ENCODE results near the gene NFE2L2. TPM values are rescaled to one million over a fixed set of nuclear protein-coding genes. Genes with fewer than 3 reads are reported as not detected.

NFE2L2 gene
- total and polyA plus RNA-seq, 9 of the 15 experiments (the other 6 are each of a cell fraction or from before 2014, with no cell fraction given) = 29.3 to 120 (median 59.3) TPM

DNA sequence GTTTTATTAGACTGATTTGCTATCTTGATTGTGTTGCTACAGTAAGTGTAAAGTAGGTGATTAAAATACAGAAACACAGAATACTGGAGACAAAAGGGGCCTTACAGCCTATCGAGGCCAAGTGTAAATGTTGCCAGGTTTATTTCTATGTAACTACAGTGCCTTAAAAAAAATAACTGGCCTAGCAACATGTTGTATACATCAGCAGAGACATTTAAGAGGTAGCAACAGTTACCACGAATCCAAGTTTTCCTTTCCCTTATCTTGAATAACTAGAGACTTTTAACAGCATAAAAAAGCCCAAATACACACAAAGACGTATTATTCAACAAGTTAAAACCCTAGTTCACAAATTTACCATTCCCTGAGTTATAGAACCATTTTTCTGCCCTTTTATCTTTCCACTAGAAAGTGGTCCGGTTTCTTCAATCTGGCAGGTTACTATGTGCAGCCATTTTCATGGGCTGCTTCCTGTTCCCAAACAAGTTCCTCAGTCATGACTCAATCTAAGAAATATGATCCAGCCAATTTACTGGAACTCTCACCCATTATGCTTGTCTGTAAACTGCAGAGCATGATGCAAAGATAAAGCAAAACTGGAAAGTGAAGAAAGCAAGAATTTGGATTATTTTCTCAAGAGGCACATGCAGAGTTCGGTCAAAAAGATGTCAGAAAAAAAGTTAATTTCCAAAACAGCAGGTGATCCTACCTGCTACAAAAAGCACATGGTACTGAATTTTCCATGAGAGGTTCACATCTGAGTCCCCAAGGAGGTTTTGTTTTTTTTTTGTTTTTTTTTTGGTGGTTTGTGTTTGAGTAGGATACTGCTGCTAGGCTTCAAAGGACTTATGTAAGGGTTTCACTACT is 22.2 kb downstream of the NFE2L2 start (continued):
- TF ChIP-seq, protein P1, sequence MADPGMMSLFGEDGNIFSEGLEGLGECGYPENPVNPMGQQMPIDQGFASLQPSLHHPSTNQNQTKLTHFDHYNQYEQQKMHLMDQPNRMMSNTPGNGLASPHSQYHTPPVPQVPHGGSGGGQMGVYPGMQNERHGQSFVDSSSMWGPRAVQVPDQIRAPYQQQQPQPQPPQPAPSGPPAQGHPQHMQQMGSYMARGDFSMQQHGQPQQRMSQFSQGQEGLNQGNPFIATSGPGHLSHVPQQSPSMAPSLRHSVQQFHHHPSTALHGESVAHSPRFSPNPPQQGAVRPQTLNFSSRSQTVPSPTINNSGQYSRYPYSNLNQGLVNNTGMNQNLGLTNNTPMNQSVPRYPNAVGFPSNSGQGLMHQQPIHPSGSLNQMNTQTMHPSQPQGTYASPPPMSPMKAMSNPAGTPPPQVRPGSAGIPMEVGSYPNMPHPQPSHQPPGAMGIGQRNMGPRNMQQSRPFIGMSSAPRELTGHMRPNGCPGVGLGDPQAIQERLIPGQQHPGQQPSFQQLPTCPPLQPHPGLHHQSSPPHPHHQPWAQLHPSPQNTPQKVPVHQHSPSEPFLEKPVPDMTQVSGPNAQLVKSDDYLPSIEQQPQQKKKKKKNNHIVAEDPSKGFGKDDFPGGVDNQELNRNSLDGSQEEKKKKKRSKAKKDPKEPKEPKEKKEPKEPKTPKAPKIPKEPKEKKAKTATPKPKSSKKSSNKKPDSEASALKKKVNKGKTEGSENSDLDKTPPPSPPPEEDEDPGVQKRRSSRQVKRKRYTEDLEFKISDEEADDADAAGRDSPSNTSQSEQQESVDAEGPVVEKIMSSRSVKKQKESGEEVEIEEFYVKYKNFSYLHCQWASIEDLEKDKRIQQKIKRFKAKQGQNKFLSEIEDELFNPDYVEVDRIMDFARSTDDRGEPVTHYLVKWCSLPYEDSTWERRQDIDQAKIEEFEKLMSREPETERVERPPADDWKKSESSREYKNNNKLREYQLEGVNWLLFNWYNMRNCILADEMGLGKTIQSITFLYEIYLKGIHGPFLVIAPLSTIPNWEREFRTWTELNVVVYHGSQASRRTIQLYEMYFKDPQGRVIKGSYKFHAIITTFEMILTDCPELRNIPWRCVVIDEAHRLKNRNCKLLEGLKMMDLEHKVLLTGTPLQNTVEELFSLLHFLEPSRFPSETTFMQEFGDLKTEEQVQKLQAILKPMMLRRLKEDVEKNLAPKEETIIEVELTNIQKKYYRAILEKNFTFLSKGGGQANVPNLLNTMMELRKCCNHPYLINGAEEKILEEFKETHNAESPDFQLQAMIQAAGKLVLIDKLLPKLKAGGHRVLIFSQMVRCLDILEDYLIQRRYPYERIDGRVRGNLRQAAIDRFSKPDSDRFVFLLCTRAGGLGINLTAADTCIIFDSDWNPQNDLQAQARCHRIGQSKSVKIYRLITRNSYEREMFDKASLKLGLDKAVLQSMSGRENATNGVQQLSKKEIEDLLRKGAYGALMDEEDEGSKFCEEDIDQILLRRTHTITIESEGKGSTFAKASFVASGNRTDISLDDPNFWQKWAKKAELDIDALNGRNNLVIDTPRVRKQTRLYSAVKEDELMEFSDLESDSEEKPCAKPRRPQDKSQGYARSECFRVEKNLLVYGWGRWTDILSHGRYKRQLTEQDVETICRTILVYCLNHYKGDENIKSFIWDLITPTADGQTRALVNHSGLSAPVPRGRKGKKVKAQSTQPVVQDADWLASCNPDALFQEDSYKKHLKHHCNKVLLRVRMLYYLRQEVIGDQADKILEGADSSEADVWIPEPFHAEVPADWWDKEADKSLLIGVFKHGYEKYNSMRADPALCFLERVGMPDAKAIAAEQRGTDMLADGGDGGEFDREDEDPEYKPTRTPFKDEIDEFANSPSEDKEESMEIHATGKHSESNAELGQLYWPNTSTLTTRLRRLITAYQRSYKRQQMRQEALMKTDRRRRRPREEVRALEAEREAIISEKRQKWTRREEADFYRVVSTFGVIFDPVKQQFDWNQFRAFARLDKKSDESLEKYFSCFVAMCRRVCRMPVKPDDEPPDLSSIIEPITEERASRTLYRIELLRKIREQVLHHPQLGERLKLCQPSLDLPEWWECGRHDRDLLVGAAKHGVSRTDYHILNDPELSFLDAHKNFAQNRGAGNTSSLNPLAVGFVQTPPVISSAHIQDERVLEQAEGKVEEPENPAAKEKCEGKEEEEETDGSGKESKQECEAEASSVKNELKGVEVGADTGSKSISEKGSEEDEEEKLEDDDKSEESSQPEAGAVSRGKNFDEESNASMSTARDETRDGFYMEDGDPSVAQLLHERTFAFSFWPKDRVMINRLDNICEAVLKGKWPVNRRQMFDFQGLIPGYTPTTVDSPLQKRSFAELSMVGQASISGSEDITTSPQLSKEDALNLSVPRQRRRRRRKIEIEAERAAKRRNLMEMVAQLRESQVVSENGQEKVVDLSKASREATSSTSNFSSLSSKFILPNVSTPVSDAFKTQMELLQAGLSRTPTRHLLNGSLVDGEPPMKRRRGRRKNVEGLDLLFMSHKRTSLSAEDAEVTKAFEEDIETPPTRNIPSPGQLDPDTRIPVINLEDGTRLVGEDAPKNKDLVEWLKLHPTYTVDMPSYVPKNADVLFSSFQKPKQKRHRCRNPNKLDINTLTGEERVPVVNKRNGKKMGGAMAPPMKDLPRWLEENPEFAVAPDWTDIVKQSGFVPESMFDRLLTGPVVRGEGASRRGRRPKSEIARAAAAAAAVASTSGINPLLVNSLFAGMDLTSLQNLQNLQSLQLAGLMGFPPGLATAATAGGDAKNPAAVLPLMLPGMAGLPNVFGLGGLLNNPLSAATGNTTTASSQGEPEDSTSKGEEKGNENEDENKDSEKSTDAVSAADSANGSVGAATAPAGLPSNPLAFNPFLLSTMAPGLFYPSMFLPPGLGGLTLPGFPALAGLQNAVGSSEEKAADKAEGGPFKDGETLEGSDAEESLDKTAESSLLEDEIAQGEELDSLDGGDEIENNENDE (IDR thresholded peaks at IDR 0.05; ENCODE audit: low read depth, low read length) = no peak
- TF ChIP-seq MEF2A (IDR thresholded peaks at IDR 0.05; ENCODE audit: control insufficient read depth, low read depth, low read length) = 0 out of 2 replicates have a peak, but pooled peaks have one; percentile 44
- no peak for TF ChIP-seq ZNF398 (CRISPR knock-in tag; IDR thresholded peaks at IDR 0.05)
- TF ChIP-seq SAFB (IDR thresholded peaks at IDR 0.05; ENCODE audit: borderline replicate concordance, low read depth, low read length) = no peak
- no peak for TF ChIP-seq BDP1 (IDR thresholded peaks at IDR 0.05; ENCODE audit: insufficient read depth, insufficient read length)
- TF ChIP-seq, protein P2, sequence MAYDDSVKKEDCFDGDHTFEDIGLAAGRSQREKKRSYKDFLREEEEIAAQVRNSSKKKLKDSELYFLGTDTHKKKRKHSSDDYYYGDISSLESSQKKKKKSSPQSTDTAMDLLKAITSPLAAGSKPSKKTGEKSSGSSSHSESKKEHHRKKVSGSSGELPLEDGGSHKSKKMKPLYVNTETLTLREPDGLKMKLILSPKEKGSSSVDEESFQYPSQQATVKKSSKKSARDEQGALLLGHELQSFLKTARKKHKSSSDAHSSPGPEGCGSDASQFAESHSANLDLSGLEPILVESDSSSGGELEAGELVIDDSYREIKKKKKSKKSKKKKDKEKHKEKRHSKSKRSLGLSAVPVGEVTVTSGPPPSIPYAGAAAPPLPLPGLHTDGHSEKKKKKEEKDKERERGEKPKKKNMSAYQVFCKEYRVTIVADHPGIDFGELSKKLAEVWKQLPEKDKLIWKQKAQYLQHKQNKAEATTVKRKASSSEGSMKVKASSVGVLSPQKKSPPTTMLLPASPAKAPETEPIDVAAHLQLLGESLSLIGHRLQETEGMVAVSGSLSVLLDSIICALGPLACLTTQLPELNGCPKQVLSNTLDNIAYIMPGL (CRISPR knock-in tag; IDR thresholded peaks at IDR 0.05) = no peak
- TF ChIP-seq DIDO1 (tag; IDR thresholded peaks at IDR 0.05; ENCODE audit: low read depth) = no peak
- TF ChIP-seq HNRNPK (IDR thresholded peaks at IDR 0.05; ENCODE audit: low read depth, low read length, poor library complexity, severe bottlenecking) = no peak
- no peak for TF ChIP-seq NUFIP1 (IDR thresholded peaks at IDR 0.05; ENCODE audit: partially characterized antibody)
- TF ChIP-seq JUNB (CRISPR knock-in tag; conservative IDR thresholded peaks at IDR 0.05) = no peak

Data from K562 (cell line).